ENCODE results near the gene USP13. TPM values are rescaled to one million over a fixed set of nuclear protein-coding genes. Genes with fewer than 3 reads are reported as not detected.

Gene USP13
- total and polyA plus RNA-seq, 2 donors (not counting 1 experiment from before 2014, with no cell fraction given), result 1.9 to 13.2 TPM

GRCh38 chr3:179826247-179826637 lies 173.4 kb downstream of the USP13 start:
- 29% methylated on average over 1 of the region's 1 CpG for WGBS (ENCODE audit: insufficient coverage)
- intact Hi-C loops (cut with micrococcal nuclease), result no loop called here

GRCh38 chr3:179828738-179829137 lies 175.9 kb downstream of the USP13 start:
- ChIA-PET POLR2A (no interaction called here), CTCF (no interaction called here)
- Histone ChIP-seq H3K4me3 (ENCODE audit: control extremely low read depth in 1 of 5, extremely low read depth in 1 of 5, insufficient read depth in 1 of 5, low read depth in 2 of 5, low read length in 4 of 5) (no peak overlapping the region), H3K9ac (ENCODE audit: low read length) (no peak overlapping the region), H3K9me3 (ENCODE audit: control extremely low read depth in 1 of 3, control insufficient read depth in 2 of 3, insufficient read depth in 1 of 3, low read length in 2 of 3) (no peaks in the 10 kb centered on the region), H3K27ac (ENCODE audit: low read length in 2 of 2) (no peak overlapping the region), H2AFZ (ENCODE audit: insufficient read depth, low read depth, low read length, poor library complexity, severe bottlenecking) (no peak overlapping the region), H3K79me2 (ENCODE audit: control insufficient read depth, insufficient read depth, low read length) (no peaks in the 10 kb centered on the region), H3K27me3 (replicated peaks in 1 of 4; ENCODE audit: control extremely low read depth in 1 of 4, control insufficient read depth in 3 of 4, insufficient read depth in 4 of 4, low read length in 3 of 4) (no peaks in the 10 kb centered on the region), H3K36me3 (replicated peaks in 1 of 2; ENCODE audit: control extremely low read depth in 1 of 2, control insufficient read depth in 1 of 2, extremely low read depth in 1 of 2, insufficient read depth in 2 of 2, low read length in 1 of 2) (no peaks in the 10 kb centered on the region), H4K20me1 (ENCODE audit: control insufficient read depth, insufficient read depth, low read length, poor library complexity, severe bottlenecking) (no peaks in the 10 kb centered on the region), H3K4me1 (ENCODE audit: control insufficient read depth in 2 of 2, insufficient read depth in 2 of 2, low read length in 2 of 2) (no peaks in the 10 kb centered on the region), H3K4me2 (replicated peaks; ENCODE audit: low read depth, low read length, poor library complexity, severe bottlenecking) (no peak overlapping the region)
- no peaks in the 10 kb centered on the region for H3K4me1 Mint-ChIP-seq
- peaks cover 29% of the 10 kb centered on the region for H3K27me3 Mint-ChIP-seq
- H3K4me3 Mint-ChIP-seq, result no peak overlapping the region
- TF ChIP-seq EZH2 (IDR thresholded peaks at IDR 0.05; ENCODE audit: borderline replicate concordance, insufficient read depth, low read depth, low read length, poor library complexity, severe bottlenecking) (no peak), CTCF (IDR thresholded peaks at IDR 0.05) (no peak)
- DNase-seq (no peak), ATAC-seq (ENCODE audit: low read depth) (no peak)
- no peaks in the 10 kb centered on the region for H3K9me3 Mint-ChIP-seq (ENCODE audit: insufficient read depth)
- no peak overlapping the region for H3K27ac Mint-ChIP-seq
- WGBS (ENCODE audit: insufficient coverage), result no CpG with 5 or more reads among the region's 2 CpGs
- intact Hi-C loops (cut with micrococcal nuclease), result no loop called here

More at GRCh38 chr3:179826247-179826637, 173.4 kb downstream of the USP13 start:
- Histone ChIP-seq H3K9ac (ENCODE audit: low read length) (no peak overlapping the region), H3K9me3 (ENCODE audit: control extremely low read depth in 1 of 3, control insufficient read depth in 2 of 3, insufficient read depth in 1 of 3, low read length in 2 of 3) (no peaks in the 10 kb centered on the region), H3K27ac (ENCODE audit: low read length in 2 of 2) (no peak overlapping the region), H3K4me2 (replicated peaks; ENCODE audit: low read depth, low read length, poor library complexity, severe bottlenecking) (no peak overlapping the region), H3K79me2 (ENCODE audit: control insufficient read depth, insufficient read depth, low read length) (no peaks in the 10 kb centered on the region), H3K36me3 (replicated peaks in 1 of 2; ENCODE audit: control extremely low read depth in 1 of 2, control insufficient read depth in 1 of 2, extremely low read depth in 1 of 2, insufficient read depth in 2 of 2, low read length in 1 of 2) (no peaks in the 10 kb centered on the region), H3K27me3 (replicated peaks in 1 of 4; ENCODE audit: control extremely low read depth in 1 of 4, control insufficient read depth in 3 of 4, insufficient read depth in 4 of 4, low read length in 3 of 4) (peaks cover 0 to 3% (median 0%) of the 10 kb centered on the region in 4 experiments), H4K20me1 (ENCODE audit: control insufficient read depth, insufficient read depth, low read length, poor library complexity, severe bottlenecking) (no peaks in the 10 kb centered on the region), H2AFZ (ENCODE audit: insufficient read depth, low read depth, low read length, poor library complexity, severe bottlenecking) (no peak overlapping the region), H3K4me3 (ENCODE audit: control extremely low read depth in 1 of 5, extremely low read depth in 1 of 5, insufficient read depth in 1 of 5, low read depth in 2 of 5, low read length in 4 of 5) (no peak overlapping the region), H3K4me1 (ENCODE audit: control insufficient read depth in 2 of 2, insufficient read depth in 2 of 2, low read length in 2 of 2) (no peaks in the 10 kb centered on the region)
- Mint-ChIP-seq H3K4me1 (no peaks in the 10 kb centered on the region), H3K27me3 (peaks cover 23% of the 10 kb centered on the region), H3K27ac (no peak overlapping the region), H3K9me3 (ENCODE audit: insufficient read depth) (no peaks in the 10 kb centered on the region), H3K4me3 (no peak overlapping the region)
- ChIA-PET POLR2A (no interaction called here), CTCF (interaction anchor here (0.8 kb wide), 1 partner anchor 12 kb away, joined by 3 read pairs; no protein-coding TSS in a partner anchor)
- DNase-seq (no peak), ATAC-seq (ENCODE audit: low read depth) (no peak)
- TF ChIP-seq CTCF (IDR thresholded peaks at IDR 0.05) (no peak), EZH2 (IDR thresholded peaks at IDR 0.05; ENCODE audit: borderline replicate concordance, insufficient read depth, low read depth, low read length, poor library complexity, severe bottlenecking) (no peak)
